Measurements from ENCODE around the gene RSAD2. TPM values are rescaled to one million over a fixed set of nuclear protein-coding genes. Genes with fewer than 3 reads are reported as not detected.
"Not testable (repeated sequence)": the region's sequence is repeated elsewhere in the genome, so short reads cannot be mapped to it uniquely, and the experiment has no call there.

The RSAD2 gene
- polyA plus RNA-seq, 3 donors: 3.3 to 4.5 (median 4.0) TPM

- DNase-seq (ENCODE audit: low read depth in 3 of 3, low spot score in 2 of 3): no peak
These were observed 19.6 kb downstream of the RSAD2 start for GRCh38 chr2:6896930-6897759.

GRCh38 chr2:6902581-6902980 is 25.0 kb downstream of the RSAD2 start:
- DNase-seq (ENCODE audit: low read depth in 3 of 3, low spot score in 2 of 3): not testable (repeated sequence)

DNA sequence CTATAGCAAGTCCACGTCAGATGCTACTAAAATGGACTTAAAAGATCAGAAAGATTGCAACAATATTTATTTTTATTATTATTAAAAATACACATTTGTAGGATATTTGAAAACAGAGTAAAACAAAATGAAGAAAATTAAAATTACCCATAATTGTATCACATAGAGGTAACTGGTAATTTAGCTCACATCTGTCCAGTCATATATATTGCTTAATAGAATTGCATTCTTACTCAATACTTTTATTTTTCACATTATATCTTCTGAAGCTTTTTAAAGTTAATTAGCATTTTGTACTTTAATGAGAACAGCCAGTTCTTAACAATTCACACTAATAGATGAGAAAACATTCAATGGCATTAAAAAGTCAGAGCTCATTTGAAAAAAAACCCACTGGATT is 28.1 kb downstream of the RSAD2 start:
- no peak for DNase-seq (ENCODE audit: low read depth in 3 of 3, low spot score in 2 of 3)

DNA sequence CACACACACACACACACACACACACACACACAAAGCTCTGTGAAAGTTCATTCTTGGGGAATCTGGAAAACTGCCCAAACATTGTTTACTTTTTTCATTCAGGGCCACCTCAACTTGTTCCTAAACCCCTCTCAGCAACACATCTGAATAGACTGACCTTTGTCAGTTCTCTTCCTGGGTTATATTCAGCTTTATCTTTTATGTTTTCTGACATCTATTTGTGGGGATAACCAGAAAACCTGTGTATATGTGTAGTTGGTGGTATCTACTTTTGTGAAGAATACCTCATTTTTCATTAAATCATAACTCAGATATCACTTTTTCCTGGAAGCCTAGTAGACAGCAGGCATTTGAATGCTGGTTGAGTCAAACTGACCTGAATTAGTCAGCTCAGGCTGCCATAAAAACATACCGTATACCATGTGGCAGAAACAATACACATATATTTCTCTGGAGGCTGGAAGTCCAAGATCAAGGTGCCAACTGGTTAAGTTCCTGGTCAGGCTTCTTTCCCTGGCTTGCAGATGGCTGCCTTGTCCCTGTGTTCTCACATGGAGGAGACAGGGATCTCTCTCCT is 28.7 kb downstream of the RSAD2 start:
- no peak for DNase-seq (ENCODE audit: low read depth in 3 of 3, low spot score in 2 of 3)

GRCh38 chr2:6908291-6908690 is 30.7 kb downstream of the RSAD2 start:
- no peak for DNase-seq (ENCODE audit: low read depth in 3 of 3, low spot score in 2 of 3)

GRCh38 chr2:6909431-6910385 is 32.1 kb downstream of the RSAD2 start:
- no peak for DNase-seq (ENCODE audit: low read depth in 3 of 3, low spot score in 2 of 3)

DNA sequence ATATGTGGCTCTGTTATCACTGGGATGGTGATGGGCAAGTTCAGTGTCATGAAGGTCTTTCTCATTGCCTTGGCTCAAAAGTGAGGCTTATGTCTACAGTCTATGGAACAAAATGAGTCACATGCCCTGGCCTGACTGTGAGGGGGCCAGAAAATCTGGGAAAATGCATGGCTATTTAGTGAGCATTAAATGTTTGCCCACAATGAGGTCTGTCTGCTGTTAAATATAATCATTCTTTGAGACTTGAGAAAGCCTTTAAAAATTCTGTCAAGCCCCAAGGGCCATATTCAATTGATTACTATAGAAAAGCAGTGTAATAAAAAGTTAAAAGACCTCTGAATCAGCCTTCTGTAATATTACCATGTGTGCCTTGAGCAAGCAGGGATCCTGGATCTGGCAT is 34.1 kb downstream of the RSAD2 start:
- DNase-seq (ENCODE audit: low read depth in 3 of 3, low spot score in 2 of 3): no peak

DNA sequence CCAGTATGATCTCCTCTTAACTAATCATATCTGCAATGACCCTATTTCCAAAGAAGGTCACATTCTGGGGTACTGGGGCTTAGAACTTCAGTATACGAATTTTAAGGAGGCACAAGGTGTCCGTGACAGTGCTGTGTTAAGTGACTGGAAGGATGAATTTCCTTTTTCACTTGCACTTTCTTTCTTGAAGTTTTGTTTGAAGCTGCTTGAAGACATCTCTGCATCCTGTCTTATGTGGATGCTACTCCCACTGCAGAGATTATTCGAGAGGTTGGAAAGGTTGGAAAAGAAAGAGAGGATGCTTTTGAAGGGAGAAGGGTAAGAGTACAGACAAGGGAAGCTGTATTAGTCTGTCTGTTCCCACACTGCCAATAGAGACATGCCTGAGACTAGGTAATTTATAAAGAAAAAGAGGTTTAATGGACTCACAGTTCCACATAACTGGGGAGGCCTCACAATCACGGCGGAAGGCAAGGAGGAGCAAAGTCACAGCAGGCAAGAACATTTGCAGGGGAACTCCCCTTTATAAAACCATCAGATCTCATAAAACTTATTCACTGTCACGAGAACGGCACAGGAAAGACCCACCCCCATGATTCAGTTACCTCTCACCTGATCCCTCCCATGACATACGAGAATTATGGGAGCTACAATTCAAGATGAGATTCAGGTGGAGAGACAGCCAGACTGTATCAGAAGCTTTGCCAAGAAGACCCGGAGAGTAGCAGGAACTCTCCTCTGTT is 36.0 kb downstream of the RSAD2 start:
- DNase-seq (ENCODE audit: low read depth in 3 of 3, low spot score in 2 of 3): no peak

DNA sequence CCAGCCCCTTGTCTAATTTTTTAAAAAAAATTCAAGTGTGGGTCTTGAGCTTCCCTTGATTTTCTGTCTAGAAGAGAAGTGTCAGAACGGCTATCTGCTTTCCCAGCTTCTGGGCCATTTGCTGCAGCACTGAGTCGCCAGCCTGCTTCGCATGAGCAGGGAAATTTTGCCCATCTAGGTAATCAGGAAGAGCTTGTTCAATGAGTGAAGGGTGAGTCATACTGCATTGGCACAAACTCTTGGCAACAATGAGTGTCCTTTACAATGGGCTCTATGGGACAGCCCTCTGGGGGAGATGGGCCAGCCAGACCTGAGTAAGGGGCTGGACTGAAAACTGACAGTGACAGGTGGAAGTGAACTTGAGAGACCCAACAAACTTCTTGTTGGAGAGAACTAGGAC is 37.3 kb downstream of the RSAD2 start:
- DNase-seq (ENCODE audit: low read depth in 3 of 3, low spot score in 2 of 3): no peak

DNA sequence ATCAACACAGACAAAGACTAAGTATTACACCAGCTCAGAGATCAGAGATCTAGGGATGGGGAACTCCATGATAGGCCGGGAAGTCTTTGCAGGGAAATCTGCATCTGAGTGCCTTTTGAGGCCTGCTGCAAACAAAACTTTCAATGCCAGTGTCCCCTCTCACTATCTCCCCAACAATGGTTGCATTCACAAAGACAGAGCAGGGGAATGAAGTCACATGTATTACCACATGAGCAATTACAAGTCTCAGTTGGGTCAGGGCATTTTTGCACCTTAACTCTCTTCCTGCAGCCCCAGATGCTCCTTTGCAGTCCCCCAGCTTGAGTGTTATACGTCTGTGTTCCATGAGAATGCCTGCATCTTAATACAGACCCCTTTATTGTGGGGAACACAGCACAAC is 37.8 kb downstream of the RSAD2 start:
- DNase-seq (ENCODE audit: low read depth in 3 of 3, low spot score in 2 of 3): no peak

DNA sequence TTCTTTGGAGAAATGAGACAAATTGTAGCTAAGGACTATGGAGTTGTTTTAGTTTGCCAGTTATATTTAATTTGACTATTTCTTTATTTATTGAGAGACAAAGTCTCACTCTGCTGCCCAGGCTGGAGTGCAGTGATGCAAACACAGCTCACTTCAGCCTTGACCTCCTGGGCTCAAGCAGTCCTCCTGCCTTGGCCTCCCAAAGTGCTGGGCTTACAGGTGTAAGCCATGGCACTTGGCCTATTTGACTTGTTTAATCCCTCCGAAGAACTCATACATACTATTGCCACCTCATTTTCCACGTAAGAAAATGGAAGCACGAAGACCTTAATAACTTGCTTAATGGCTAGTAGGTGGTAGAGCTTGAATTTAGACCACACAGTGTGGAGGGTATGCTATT is 38.6 kb downstream of the RSAD2 start:
- DNase-seq (ENCODE audit: low read depth in 3 of 3, low spot score in 2 of 3): no peak

DNA sequence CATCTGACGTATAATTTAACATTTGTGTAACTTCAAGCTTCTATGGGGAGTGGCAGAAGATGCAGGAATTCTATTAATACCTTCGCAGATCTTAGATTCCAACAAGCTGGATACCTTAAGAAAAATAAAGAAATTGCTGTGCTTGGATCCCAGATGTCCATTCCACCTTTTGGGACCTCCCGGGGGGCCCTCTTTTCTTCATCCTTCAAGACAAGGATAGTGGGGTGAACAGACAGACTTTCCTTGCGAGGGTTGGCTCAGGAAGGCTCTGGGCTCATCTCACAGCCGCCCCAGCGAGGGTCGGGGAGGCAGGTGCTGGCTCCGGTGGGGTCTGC is 39.1 kb downstream of the RSAD2 start:
- no peak for DNase-seq (ENCODE audit: low read depth in 3 of 3, low spot score in 2 of 3)

- no peak for DNase-seq (ENCODE audit: low read depth in 3 of 3, low spot score in 2 of 3)
These were observed 39.6 kb downstream of the RSAD2 start, which contains the start of gene RNF144A for GRCh38 chr2:6917071-6917760. RNF144A (plus strand) TSS chr2:6917412; CDS start chr2:6996927, 79,515 bp downstream.

GRCh38 chr2:6917761-6918421 is 40.3 kb downstream of the RSAD2 start:
- DNase-seq (ENCODE audit: low read depth in 3 of 3, low spot score in 2 of 3): no peak

GRCh38 chr2:6919901-6920742 is 42.5 kb downstream of the RSAD2 start:
- DNase-seq (ENCODE audit: low read depth in 3 of 3, low spot score in 2 of 3): no peak

DNA sequence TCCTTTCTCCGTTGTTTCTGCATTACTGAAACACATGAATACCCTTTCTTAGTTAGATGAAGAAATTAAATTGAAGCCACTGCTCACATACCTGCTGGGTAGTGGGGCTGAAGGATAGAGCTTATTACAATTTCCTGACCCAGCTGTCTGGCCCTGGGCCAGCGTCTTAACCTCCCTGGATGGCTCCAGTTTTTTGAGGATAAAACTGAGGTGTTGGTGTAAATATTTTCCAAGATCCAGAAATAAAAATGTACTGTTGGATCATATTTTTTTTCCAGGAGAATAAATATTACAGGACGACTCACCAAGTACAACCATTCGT is 43.1 kb downstream of the RSAD2 start:
- no peak for DNase-seq (ENCODE audit: low read depth in 3 of 3, low spot score in 2 of 3)

- no peak for DNase-seq (ENCODE audit: low read depth in 3 of 3, low spot score in 2 of 3)
These were observed 43.8 kb downstream of the RSAD2 start for GRCh38 chr2:6921321-6921922.

DNA sequence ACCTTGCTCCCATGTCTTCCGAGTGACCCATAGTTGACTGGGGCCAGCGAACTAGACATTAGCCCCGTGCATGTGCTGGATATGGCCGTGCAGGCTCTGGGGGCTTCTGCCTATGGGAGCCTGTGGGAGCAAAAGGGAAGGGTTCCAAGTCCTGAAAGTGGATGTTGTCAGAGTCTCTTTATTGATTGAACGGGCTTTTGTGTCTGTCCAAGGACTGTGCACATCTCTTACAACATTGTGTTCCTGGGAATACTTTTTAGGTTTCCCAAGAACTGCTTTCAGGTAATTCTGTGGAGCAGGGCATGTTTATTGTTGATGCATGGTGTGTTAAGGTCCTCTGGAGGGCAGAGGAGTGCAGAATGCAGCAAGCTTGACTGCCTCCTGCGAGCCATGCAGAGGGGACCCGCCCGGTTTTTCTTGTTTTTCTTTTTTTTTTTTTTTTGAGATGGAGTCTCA is 44.7 kb downstream of the RSAD2 start:
- DNase-seq (ENCODE audit: low read depth in 3 of 3, low spot score in 2 of 3): no peak
